K562 (cell line): ENCODE data around the gene EML6. TPM values are rescaled to one million over a fixed set of nuclear protein-coding genes. Genes with fewer than 3 reads are reported as not detected.

Source experiments
- BRD9 ChIP-seq: fragments of 450-650 bp; IDR thresholded peaks from 2 replicates; pipeline ENCODE4 v1.6.1; 2018; ENCODE audit warnings: low read depth; ENCODE audit not compliant: partially characterized antibody
- CHD7 ChIP-seq: fragments of 200-600 bp; sonication (generic); IDR thresholded peaks from one replicate; pipeline ENCODE4 v1.6.1; 2012; ENCODE audit warnings: mild to moderate bottlenecking, low read depth, low read length, inconsistent platforms
- EP400 ChIP-seq: fragments of 450-650 bp; IDR thresholded peaks from 2 replicates; pipeline ENCODE4 v1.6.1; 2017; ENCODE audit warnings: antibody characterized with exemption, mild to moderate bottlenecking, moderate library complexity
- FOXO4 ChIP-seq: fragments of 450-650 bp; formaldehyde crosslinking; IDR thresholded peaks from 2 replicates; pipeline ENCODE4 v1.4.0; 2020; ENCODE audit warnings: mild to moderate bottlenecking, moderate library complexity
- FOXP1 ChIP-seq: sonication (generic); formaldehyde crosslinking; IDR thresholded peaks from 2 replicates; pipeline ENCODE4 v1.8.0; 2022; ENCODE audit warnings: mild to moderate bottlenecking, missing genetic modification reagents
- IRF9 ChIP-seq: fragments of 450-650 bp; IDR thresholded peaks from 2 replicates; pipeline ENCODE4 v1.6.1; 2016; ENCODE audit warnings: missing biosample characterization, missing genetic modification characterization
- MEF2D ChIP-seq: conservative IDR thresholded peaks from 2 replicates; pipeline ENCODE4 v1.6.1; 2016; ENCODE audit warnings: low read depth, missing genetic modification characterization, missing compliant biosample characterization
- NONO ChIP-seq, 2 experiments: fragments of 200-400 bp in 1 of 2; fragments of 450-650 bp in 1 of 2; formaldehyde crosslinking in 1 of 2; IDR thresholded peaks; 2 replicates each; pipeline ENCODE4 v1.6.1; 2017; ENCODE audit warnings: low read depth in 2 of 2, mild to moderate bottlenecking in 2 of 2, moderate library complexity in 2 of 2, low read length in 1 of 2
- NR3C1 ChIP-seq: sonication (generic); formaldehyde crosslinking; IDR thresholded peaks from 2 replicates; pipeline ENCODE4 v1.8.1; 2022; ENCODE audit warnings: missing genetic modification reagents
- SREBF1 ChIP-seq: fragments of 150-350 bp; IDR thresholded peaks from 2 replicates; pipeline ENCODE4 v1.6.1; 2014; ENCODE audit warnings: antibody characterized with exemption, low read depth, low read length, borderline replicate concordance
- ZNF134 ChIP-seq: fragments of 250-450 bp; sonication (Bioruptor Pico); conservative IDR thresholded peaks from 2 replicates; pipeline ENCODE4 v1.4.0; 2020
- ZNF384 ChIP-seq: IDR thresholded peaks from 2 replicates; pipeline ENCODE4 v1.6.1; 2012; ENCODE audit warnings: low read depth, low read length, improper control_type of control experiment
- ZNF764 ChIP-seq: fragments of 250-450 bp; sonication (Bioruptor Pico); IDR thresholded peaks from 2 replicates; pipeline ENCODE4 v1.4.0; 2020; ENCODE audit warnings: low read depth, mild to moderate bottlenecking, moderate library complexity
- polyA plus RNA-seq, 8 experiments: library from polyadenylated mRNA; depleted of rRNA in 4 of 8; stranded (reverse) in 5 of 8; unstranded in 3 of 8; fragments of >200 nt; fragmentation: Nextera tagmentation in 2 of 8; fragmentation: Illumina TruSeq in 1 of 8; extraction: Ambion mirVana in 2 of 8; extraction: Trizol in 1 of 8; gene quantifications; 2 replicates each; pipeline versions ENCODE4 v1.2.1 to v1.2.3, GENCODE V29; 2011 to 2014; ENCODE audit warnings: inconsistent platforms in 1 of 8, missing spikeins in 1 of 8
- total RNA-seq, 7 experiments: library from RNA; depleted of rRNA in 6 of 7; stranded (reverse); fragments of >200 nt in 6 of 7; fragmentation: Illumina TruSeq in 2 of 7; extraction: Trizol in 2 of 7; gene quantifications; 2 replicates each; pipeline versions ENCODE4 v1.2.1 to v1.2.3, GENCODE V29; 2011 to 2021; ENCODE audit warnings: low replicate concordance in 1 of 7
- TF ChIP-seq, protein P1 (sequence below): sonication (generic); formaldehyde crosslinking; IDR thresholded peaks from 2 replicates; pipeline ENCODE4 v1.8.0; 2022; ENCODE audit warnings: mild to moderate bottlenecking, missing genetic modification reagents

The EML6 gene
- total and polyA plus RNA-seq, 9 of the 15 experiments (the other 6 are each of a cell fraction or from before 2014, with no cell fraction given), result 0.07 to 0.56 (median 0.25) TPM

DNA sequence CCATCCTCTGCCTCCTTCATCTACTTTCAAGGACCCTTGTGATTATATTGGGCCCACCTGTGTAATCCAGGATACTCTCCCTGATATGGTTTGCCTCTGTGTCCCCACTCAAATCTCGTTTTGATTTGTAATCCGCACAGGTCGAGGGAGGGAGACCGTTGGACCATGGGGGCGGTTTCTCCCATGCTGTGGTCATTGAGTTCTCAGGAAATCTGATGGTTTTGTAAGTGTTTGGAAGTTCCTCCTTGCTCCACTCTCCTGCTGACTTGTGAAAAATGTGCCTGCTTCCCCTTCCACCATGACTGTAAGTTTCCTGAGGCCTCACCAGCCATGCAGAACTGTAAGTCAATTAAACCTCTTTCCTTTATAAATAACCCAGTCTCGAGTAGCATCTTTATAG lies 42.0 kb upstream of the EML6 start (continued):
- no peak for TF ChIP-seq CHD7
- TF ChIP-seq ZNF764 (CRISPR knock-in tag), result no peak
- no peak for TF ChIP-seq IRF9
- TF ChIP-seq SREBF1, result no peak
- no peak for TF ChIP-seq FOXP1
- TF ChIP-seq FOXO4, result no peak
- no peak for TF ChIP-seq BRD9
- no peak for TF ChIP-seq NONO (IDR thresholded peaks at IDR 0.05; ENCODE audit: low read depth in 2 of 2, low read length in 1 of 2)
- no peak for TF ChIP-seq EP400
- TF ChIP-seq, protein P1, sequence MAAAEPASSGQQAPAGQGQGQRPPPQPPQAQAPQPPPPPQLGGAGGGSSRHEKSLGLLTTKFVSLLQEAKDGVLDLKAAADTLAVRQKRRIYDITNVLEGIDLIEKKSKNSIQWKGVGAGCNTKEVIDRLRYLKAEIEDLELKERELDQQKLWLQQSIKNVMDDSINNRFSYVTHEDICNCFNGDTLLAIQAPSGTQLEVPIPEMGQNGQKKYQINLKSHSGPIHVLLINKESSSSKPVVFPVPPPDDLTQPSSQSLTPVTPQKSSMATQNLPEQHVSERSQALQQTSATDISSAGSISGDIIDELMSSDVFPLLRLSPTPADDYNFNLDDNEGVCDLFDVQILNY, result no peak
- no peak for TF ChIP-seq NR3C1 (CRISPR knock-in tag)
- TF ChIP-seq MEF2D (tag), result no peak
- TF ChIP-seq ZNF134 (CRISPR knock-in tag), result no peak
- TF ChIP-seq ZNF384, result no peak
